Measurements from ENCODE around the gene EPN2. TPM values are rescaled to one million over a fixed set of nuclear protein-coding genes. Genes with fewer than 3 reads are reported as not detected.

The EPN2 gene
- total RNA-seq, 1 experiment from 2014 or later = 57.8 TPM

DNA sequence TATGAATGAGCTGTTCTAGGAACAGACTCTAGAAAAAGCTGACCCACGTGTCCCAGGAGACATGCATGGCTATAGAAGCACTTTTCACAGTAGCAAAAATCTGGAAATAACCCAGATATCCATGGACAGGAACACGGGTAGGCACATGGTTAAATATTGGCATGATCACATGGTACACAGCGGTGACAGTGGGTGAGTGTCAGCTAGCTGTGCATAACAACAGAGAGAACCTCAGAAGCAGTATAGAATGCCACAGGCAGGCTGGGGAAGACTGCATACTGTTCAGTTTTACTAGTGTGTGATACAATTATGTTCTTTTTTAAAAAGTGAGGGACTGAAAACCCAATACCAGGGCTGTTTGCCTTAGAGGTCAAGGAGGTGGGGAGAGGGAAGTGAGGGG is 31.4 kb downstream of the EPN2 start:
- H3K27ac Mint-ChIP-seq = peak overlapping the region in 1 of 3 experiments; percentile 7; a peak in 1 of 7 replicates
- Histone ChIP-seq H2BK20ac (ENCODE audit: low read depth, low read length, poor library complexity, severe bottlenecking) (no peak overlapping the region), H3K4me2 (ENCODE audit: insufficient read depth, insufficient read length, low read length) (no peak overlapping the region), H3K79me1 (ENCODE audit: insufficient read depth, low read depth, low read length, poor library complexity, severe bottlenecking) (peaks cover 4% of the 10 kb centered on the region), H3K56ac (ENCODE audit: insufficient read length, low read depth, low read length) (no peak overlapping the region), H4K8ac (replicated peaks; ENCODE audit: insufficient read length, low read depth, low read length) (no peak overlapping the region), H3K9ac (ENCODE audit: extremely low read depth, insufficient read length, low read length) (no peak overlapping the region), H3K18ac (ENCODE audit: insufficient read length, low read depth, low read length) (no peak overlapping the region), H4K20me1 (ENCODE audit: control insufficient read depth, insufficient read depth, insufficient read length) (no peaks in the 10 kb centered on the region), H3K14ac (ENCODE audit: insufficient read depth, low read length) (no peak overlapping the region), H3K4ac (ENCODE audit: low read depth, low read length) (no peak overlapping the region), H2AFZ (ENCODE audit: low read length) (no peak overlapping the region), H2BK12ac (ENCODE audit: insufficient read length, low read depth, low read length) (no peak overlapping the region), H3K9me3 (ENCODE audit: control insufficient read depth, low read depth, low read length) (no peaks in the 10 kb centered on the region), H3K23me2 (ENCODE audit: insufficient read length, low read depth, low read length, poor library complexity, severe bottlenecking) (no peaks in the 10 kb centered on the region), H3K23ac (ENCODE audit: insufficient read length, low read depth, low read length) (no peak overlapping the region), H3K79me2 (ENCODE audit: insufficient read depth, low read length) (no peaks in the 10 kb centered on the region; the same call in 1 of the 2 replicates), H2BK15ac (ENCODE audit: low read depth, low read length) (no peak overlapping the region), H4K91ac (ENCODE audit: insufficient read length, low read depth, low read length) (no peak overlapping the region), H3K27ac (ENCODE audit: insufficient read length, low read depth, low read length) (no peak overlapping the region), H3T11ph (ENCODE audit: low read length) (no peak overlapping the region), H4K5ac (ENCODE audit: insufficient read length, low read depth, low read length) (no peak overlapping the region), H3K27me3 (ENCODE audit: insufficient read depth, low read length) (no peaks in the 10 kb centered on the region), H2BK5ac (ENCODE audit: insufficient read length, low read length) (no peak overlapping the region), H2AK5ac (ENCODE audit: insufficient read length, low read length) (no peak overlapping the region), H2BK120ac (ENCODE audit: low read depth, low read length, poor library complexity, severe bottlenecking) (no peak overlapping the region), H3K4me1 (ENCODE audit: insufficient read depth, low read length) (peaks cover 4% of the 10 kb centered on the region; the same call in 1 of the 2 replicates)
- peaks cover 0 to 6% (median under 1%) of the 10 kb centered on the region in 3 experiments; a peak in 4 of 7 replicates for H3K36me3 Mint-ChIP-seq (ENCODE audit: insufficient read depth in 1 of 3, low read depth in 3 of 3)
- no peaks in the 10 kb centered on the region for H3K9me3 Mint-ChIP-seq
- H3K4me1 Mint-ChIP-seq = peaks cover 51 to 60% of the 10 kb centered on the region in 2 experiments
- H3K4me3 Mint-ChIP-seq = no peak overlapping the region
- no CpG with 5 or more reads among the region's 3 CpGs for WGBS (ENCODE audit: extremely low coverage, insufficient read length, low lambda C conversion rate)
- TF ChIP-seq, protein P1, sequence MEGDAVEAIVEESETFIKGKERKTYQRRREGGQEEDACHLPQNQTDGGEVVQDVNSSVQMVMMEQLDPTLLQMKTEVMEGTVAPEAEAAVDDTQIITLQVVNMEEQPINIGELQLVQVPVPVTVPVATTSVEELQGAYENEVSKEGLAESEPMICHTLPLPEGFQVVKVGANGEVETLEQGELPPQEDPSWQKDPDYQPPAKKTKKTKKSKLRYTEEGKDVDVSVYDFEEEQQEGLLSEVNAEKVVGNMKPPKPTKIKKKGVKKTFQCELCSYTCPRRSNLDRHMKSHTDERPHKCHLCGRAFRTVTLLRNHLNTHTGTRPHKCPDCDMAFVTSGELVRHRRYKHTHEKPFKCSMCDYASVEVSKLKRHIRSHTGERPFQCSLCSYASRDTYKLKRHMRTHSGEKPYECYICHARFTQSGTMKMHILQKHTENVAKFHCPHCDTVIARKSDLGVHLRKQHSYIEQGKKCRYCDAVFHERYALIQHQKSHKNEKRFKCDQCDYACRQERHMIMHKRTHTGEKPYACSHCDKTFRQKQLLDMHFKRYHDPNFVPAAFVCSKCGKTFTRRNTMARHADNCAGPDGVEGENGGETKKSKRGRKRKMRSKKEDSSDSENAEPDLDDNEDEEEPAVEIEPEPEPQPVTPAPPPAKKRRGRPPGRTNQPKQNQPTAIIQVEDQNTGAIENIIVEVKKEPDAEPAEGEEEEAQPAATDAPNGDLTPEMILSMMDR (conservative IDR thresholded peaks at IDR 0.05) = no peak
- H3K27me3 Mint-ChIP-seq (ENCODE audit: low read depth) = no peaks in the 10 kb centered on the region
- no peak for DNase-seq

Measured in H9 (cell line).